ENCODE measurements around the gene UMODL1. TPM values are rescaled to one million over a fixed set of nuclear protein-coding genes. Genes with fewer than 3 reads are reported as not detected.

Gene UMODL1
- total RNA-seq, 1 donor from 2014 or later = 0.09 TPM

GRCh38 chr21:42038826-42039425, 32.2 kb upstream of the UMODL1 start:
- intact Hi-C loops (cut with micrococcal nuclease) = no loop called here

GRCh38 chr21:42039470-42039901, 31.6 kb upstream of the UMODL1 start:
- intact Hi-C loops (cut with micrococcal nuclease) = no loop called here

- intact Hi-C loops (cut with micrococcal nuclease) = no loop called here
Measured at GRCh38 chr21:42039911-42040351, 31.2 kb upstream of the UMODL1 start.

- intact Hi-C loops (cut with micrococcal nuclease) = no loop called here
Measured at GRCh38 chr21:42040411-42041180, 30.5 kb upstream of the UMODL1 start.

GRCh38 chr21:42041246-42041645, 29.9 kb upstream of the UMODL1 start:
- intact Hi-C loops (cut with micrococcal nuclease) = no loop called here

GRCh38 chr21:42041711-42042110, 29.4 kb upstream of the UMODL1 start:
- intact Hi-C loops (cut with micrococcal nuclease) = no loop called here

GRCh38 chr21:42042651-42043050, 28.5 kb upstream of the UMODL1 start:
- intact Hi-C loops (cut with micrococcal nuclease) = no loop called here

GRCh38 chr21:42043201-42043895, 27.8 kb upstream of the UMODL1 start:
- intact Hi-C loops (cut with micrococcal nuclease) = no loop called here

GRCh38 chr21:42043961-42044360, 27.2 kb upstream of the UMODL1 start:
- intact Hi-C loops (cut with micrococcal nuclease) = no loop called here

- intact Hi-C loops (cut with micrococcal nuclease) = no loop called here
Measured at GRCh38 chr21:42044871-42045495, 26.1 kb upstream of the UMODL1 start.

GRCh38 chr21:42047821-42048613, 23.1 kb upstream of the UMODL1 start:
- intact Hi-C loops (cut with micrococcal nuclease) = no loop called here

GRCh38 chr21:42048870-42049577, 22.1 kb upstream of the UMODL1 start:
- intact Hi-C loops (cut with micrococcal nuclease) = no loop called here

GRCh38 chr21:42049578-42050430, 21.3 kb upstream of the UMODL1 start:
- intact Hi-C loops (cut with micrococcal nuclease) = no loop called here

- intact Hi-C loops (cut with micrococcal nuclease) = no loop called here
Measured at GRCh38 chr21:42051788-42052187, 19.3 kb upstream of the UMODL1 start.

- intact Hi-C loops (cut with micrococcal nuclease) = no loop called here
Measured at GRCh38 chr21:42055425-42055824, 15.7 kb upstream of the UMODL1 start.

GRCh38 chr21:42056468-42056867, 14.6 kb upstream of the UMODL1 start:
- intact Hi-C loops (cut with micrococcal nuclease) = no loop called here

- intact Hi-C loops (cut with micrococcal nuclease) = no loop called here
Measured at GRCh38 chr21:42056996-42057689, 14.0 kb upstream of the UMODL1 start.

- intact Hi-C loops (cut with micrococcal nuclease) = no loop called here
Measured at GRCh38 chr21:42057851-42058437, 13.2 kb upstream of the UMODL1 start.
